GM21576 (cell line): ENCODE results near the gene NKRF.
A peak's percentile ranks its signal among the peaks of the same experiment; 100 is the strongest.

Experiments
- ATAC-seq: cut with Tn5 transposase; IDR thresholded peaks from one replicate; pipeline ENCODE4 v1.9.1; 2021; ENCODE audit warnings: mild to moderate bottlenecking, moderate library complexity; ENCODE audit not compliant: unreplicated experiment

NKRF gene

GRCh38 chrX:119617517-119618164 is 11.4 kb upstream of the NKRF start:
- ATAC-seq, result peak; percentile 67

GRCh38 chrX:119614776-119615175 is 8.6 kb upstream of the NKRF start:
- ATAC-seq, result no peak

- ATAC-seq, result no peak
These were observed 780 bp upstream of the NKRF start for GRCh38 chrX:119607018-119607389.

- peak; percentile 27 for ATAC-seq
These were observed 552 bp downstream of the NKRF start for GRCh38 chrX:119605464-119606279.

- ATAC-seq, result no peak
These were observed 1.3 kb downstream of the NKRF start for GRCh38 chrX:119604766-119605463.

GRCh38 chrX:119602701-119603255 is 3.4 kb downstream of the NKRF start:
- ATAC-seq, result no peak

- ATAC-seq, result no peak
These were observed 16.4 kb downstream of the NKRF start for GRCh38 chrX:119589810-119590209.

GRCh38 chrX:119583431-119584059 is 22.7 kb downstream of the NKRF start:
- ATAC-seq, result no peak

GRCh38 chrX:119579414-119579813 is 26.8 kb downstream of the NKRF start:
- ATAC-seq, result no peak

- peak; percentile 75 for ATAC-seq
These were observed 31.6 kb downstream of the NKRF start, which contains the start of gene UBE2A for GRCh38 chrX:119574394-119575266. UBE2A (plus strand) TSS chrX:119574563; CDS start chrX:119574712, 149 bp downstream.

- peak; percentile 8 for ATAC-seq
These were observed 32.3 kb downstream of the NKRF start for GRCh38 chrX:119573840-119574393.

- no peak for ATAC-seq
These were observed 33.0 kb downstream of the NKRF start for GRCh38 chrX:119573222-119573621.

- ATAC-seq, result no peak
These were observed 35.8 kb downstream of the NKRF start for GRCh38 chrX:119570351-119570835.

- ATAC-seq, result peak; percentile 91
These were observed 41.0 kb downstream of the NKRF start, which contains the start of gene STEEP1 for GRCh38 chrX:119565107-119565663. STEEP1 (minus strand) TSS chrX:119565409; CDS start chrX:119565355, 54 bp downstream.

GRCh38 chrX:119552508-119552907 is 53.7 kb downstream of the NKRF start:
- ATAC-seq, result no peak

GRCh38 chrX:119549327-119550016 is 56.8 kb downstream of the NKRF start:
- peak; percentile 53 for ATAC-seq

GRCh38 chrX:119541188-119541587 is 65.0 kb downstream of the NKRF start:
- no peak for ATAC-seq

- ATAC-seq, result no peak
These were observed 66.4 kb downstream of the NKRF start for GRCh38 chrX:119539872-119540271.
